Vagina (tissue), 2 donors: ENCODE results near the gene RNU7-1.

ENCODE experiments used
- POLR2A ChIP-seq, 2 donors: fragments of 450-650 bp; IDR thresholded peaks; one replicate each; pipeline ENCODE4 v1.6.1; 2017; ENCODE audit warnings: antibody characterized with exemption in 2 of 2, mild to moderate bottlenecking in 2 of 2, moderate library complexity in 2 of 2
- POLR2AphosphoS5 ChIP-seq, 2 donors: sonication (generic); formaldehyde crosslinking; IDR thresholded peaks; one replicate each; pipeline ENCODE4 v1.9.0; 2017; ENCODE audit warnings: antibody characterized with exemption in 2 of 2, mild to moderate bottlenecking in 2 of 2, low read depth in 1 of 2; ENCODE audit not compliant: insufficient read depth in 1 of 2
- TF ChIP-seq, protein P1 (sequence below), 3 experiments: fragments of 450-650 bp in 2 of 3; fragments of 200-600 bp in 1 of 3; sonication (generic) in 1 of 3; IDR thresholded peaks; one replicate each; pipeline ENCODE4 v1.5.1; 2017 to 2019; ENCODE audit warnings: antibody characterized with exemption in 3 of 3, mild to moderate bottlenecking in 2 of 3, moderate library complexity in 2 of 3

DNA sequence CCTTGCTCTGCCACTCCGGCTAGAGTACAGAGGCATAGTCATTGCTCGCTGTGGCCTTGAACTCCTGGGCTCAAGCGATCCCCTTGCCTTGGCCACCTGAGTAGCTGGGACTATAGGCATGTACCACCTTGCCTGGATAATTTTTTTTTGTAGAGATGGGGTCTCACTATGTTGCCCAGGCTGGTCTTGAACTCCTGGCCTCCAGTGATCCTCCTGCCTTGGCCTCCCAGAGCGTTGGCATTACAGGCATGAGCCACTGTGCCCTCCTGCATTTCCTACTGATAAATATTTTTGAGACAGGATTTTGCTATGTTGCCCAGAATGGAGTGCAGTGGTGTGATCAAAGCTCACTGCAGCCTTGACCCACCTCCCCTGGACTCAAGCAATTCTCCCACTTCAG, 36.5 kb downstream of the RNU7-1 start:
- TF ChIP-seq, protein P1, sequence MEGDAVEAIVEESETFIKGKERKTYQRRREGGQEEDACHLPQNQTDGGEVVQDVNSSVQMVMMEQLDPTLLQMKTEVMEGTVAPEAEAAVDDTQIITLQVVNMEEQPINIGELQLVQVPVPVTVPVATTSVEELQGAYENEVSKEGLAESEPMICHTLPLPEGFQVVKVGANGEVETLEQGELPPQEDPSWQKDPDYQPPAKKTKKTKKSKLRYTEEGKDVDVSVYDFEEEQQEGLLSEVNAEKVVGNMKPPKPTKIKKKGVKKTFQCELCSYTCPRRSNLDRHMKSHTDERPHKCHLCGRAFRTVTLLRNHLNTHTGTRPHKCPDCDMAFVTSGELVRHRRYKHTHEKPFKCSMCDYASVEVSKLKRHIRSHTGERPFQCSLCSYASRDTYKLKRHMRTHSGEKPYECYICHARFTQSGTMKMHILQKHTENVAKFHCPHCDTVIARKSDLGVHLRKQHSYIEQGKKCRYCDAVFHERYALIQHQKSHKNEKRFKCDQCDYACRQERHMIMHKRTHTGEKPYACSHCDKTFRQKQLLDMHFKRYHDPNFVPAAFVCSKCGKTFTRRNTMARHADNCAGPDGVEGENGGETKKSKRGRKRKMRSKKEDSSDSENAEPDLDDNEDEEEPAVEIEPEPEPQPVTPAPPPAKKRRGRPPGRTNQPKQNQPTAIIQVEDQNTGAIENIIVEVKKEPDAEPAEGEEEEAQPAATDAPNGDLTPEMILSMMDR (IDR thresholded peaks at IDR 0.05): no peak
- no peak for TF ChIP-seq POLR2A (IDR thresholded peaks at IDR 0.05)
- no peak for TF ChIP-seq POLR2AphosphoS5 (IDR thresholded peaks at IDR 0.05; ENCODE audit: insufficient read depth in 1 of 2, low read depth in 1 of 2)
